Endodermal cell (in vitro differentiated cells): ENCODE measurements around the gene RABL3. TPM values are rescaled to one million over a fixed set of nuclear protein-coding genes. Genes with fewer than 3 reads are reported as not detected.

Experiments
- DNase-seq: peaks from one replicate; pipeline ENCODE4 v3.0.0-alpha.2; 2017
- H3K27ac ChIP-seq: 2 replicates; pipeline ENCODE4 v1.5.1; 2013; ENCODE audit warnings: mild to moderate bottlenecking, low read depth, low read length, moderate library complexity
- H3K27me3 ChIP-seq: 2 replicates; pipeline ENCODE4 v1.6.1; 2013; ENCODE audit warnings: mild to moderate bottlenecking, low read length, moderate library complexity; ENCODE audit not compliant: insufficient read depth, control insufficient read depth, poor library complexity, severe bottlenecking
- H3K36me3 ChIP-seq: 2 replicates; pipeline ENCODE4 v1.7.0; 2013; ENCODE audit warnings: mild to moderate bottlenecking, low read length, moderate library complexity; ENCODE audit not compliant: control insufficient read depth, insufficient read depth
- H3K4me1 ChIP-seq: one replicate; pipeline ENCODE4 v1.7.0; 2013; ENCODE audit warnings: low read length; ENCODE audit not compliant: control insufficient read depth, insufficient read depth
- H3K4me3 ChIP-seq: 2 replicates; pipeline ENCODE4 v1.5.1; 2013; ENCODE audit warnings: mild to moderate bottlenecking, low read length, moderate library complexity
- H3K9ac ChIP-seq: 2 replicates; pipeline ENCODE4 v1.6.1; 2013; ENCODE audit warnings: mild to moderate bottlenecking, low read length, moderate library complexity; ENCODE audit not compliant: poor library complexity, severe bottlenecking; ENCODE audit errors: extremely low read depth
- H3K9me3 ChIP-seq: 2 replicates; pipeline ENCODE4 v1.6.1; 2013; ENCODE audit warnings: mild to moderate bottlenecking, low read length, moderate library complexity; ENCODE audit not compliant: control insufficient read depth
- H3K27ac Mint-ChIP-seq: 2 replicates; pipeline ENCODE4 v1.8.0; 2020; ENCODE audit warnings: mixed read lengths
- H3K27me3 Mint-ChIP-seq: 2 replicates; pipeline ENCODE4 v1.8.0; 2021; ENCODE audit warnings: mild to moderate bottlenecking, mixed read lengths; ENCODE audit not compliant: insufficient read depth
- H3K36me3 Mint-ChIP-seq: 2 replicates; pipeline ENCODE4 v1.8.0; 2020; ENCODE audit warnings: low read depth, mixed read lengths
- H3K4me1 Mint-ChIP-seq: 2 replicates; pipeline ENCODE4 v1.8.0; 2020; ENCODE audit warnings: mixed read lengths
- H3K4me3 Mint-ChIP-seq: 2 replicates; pipeline ENCODE4 v1.8.0; 2020; ENCODE audit warnings: mild to moderate bottlenecking, moderate library complexity, mixed read lengths
- H3K9me3 Mint-ChIP-seq: 2 replicates; pipeline ENCODE4 v1.8.0; 2020; ENCODE audit warnings: mild to moderate bottlenecking, mixed read lengths
- WGBS, 2 experiments: methylation state at CpG; one replicate each; pipeline versions ENCODE4 v1.1.5 to v1.1.7; 2013; ENCODE audit warnings: missing lambda C conversion rate in 2 of 2, mixed read lengths in 1 of 2; ENCODE audit not compliant: insufficient coverage in 1 of 2, insufficient read length in 1 of 2; 5-methylcytosine and 5-hydroxymethylcytosine counted together
- total RNA-seq, 2 donors: library from RNA; stranded (reverse); fragmentation: NEBNext Ultra II Directional in 1 of 2; extraction: Animal tissue kit (Norgen Biotek cat#: 25700) in 1 of 2; gene quantifications; 2 replicates in 1 of 2; 3 replicates in 1 of 2; pipeline ENCODE4 v1.2.1, GENCODE V29; 2021
- TF ChIP-seq, protein P1 (sequence below): fragments of 200-600 bp; sonication (generic); conservative IDR thresholded peaks from 2 replicates; pipeline ENCODE4 v1.5.0; 2021; ENCODE audit warnings: antibody characterized with exemption, mild to moderate bottlenecking

RABL3 gene
- total RNA-seq, 2 donors from 2014 or later, result 19.6 to 23.0 TPM

DNA sequence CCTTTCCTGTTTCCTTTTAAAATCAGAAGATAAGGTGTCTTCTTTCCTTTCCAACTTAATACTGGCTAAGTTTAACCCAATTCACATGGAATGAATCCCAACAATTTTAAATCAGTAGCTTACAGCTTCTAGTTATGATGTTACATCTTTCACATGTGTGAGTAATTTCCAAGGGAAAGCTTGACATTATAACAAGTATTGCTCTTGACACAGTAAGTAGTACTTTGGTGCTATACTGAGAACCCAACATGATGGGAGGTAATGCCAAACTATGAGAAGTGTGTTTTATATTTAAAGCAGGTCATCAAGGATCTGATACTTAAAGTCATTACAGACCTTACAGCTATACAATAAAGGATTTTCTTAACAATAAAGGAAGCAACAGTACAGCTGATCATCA lies 29.1 kb downstream of the RABL3 start:
- DNase-seq, result no peak
- Mint-ChIP-seq H3K9me3 (no peaks in the 10 kb centered on the region), H3K4me1 (no peaks in the 10 kb centered on the region), H3K4me3 (no peak overlapping the region), H3K36me3 (no peaks in the 10 kb centered on the region), H3K27me3 (no peaks in the 10 kb centered on the region), H3K27ac (no peak overlapping the region)
- H3K4me3 ChIP-seq, result no peak overlapping the region
- H3K4me1 ChIP-seq, result no peaks in the 10 kb centered on the region
- H3K9ac ChIP-seq, result no peak overlapping the region
- TF ChIP-seq, protein P1, sequence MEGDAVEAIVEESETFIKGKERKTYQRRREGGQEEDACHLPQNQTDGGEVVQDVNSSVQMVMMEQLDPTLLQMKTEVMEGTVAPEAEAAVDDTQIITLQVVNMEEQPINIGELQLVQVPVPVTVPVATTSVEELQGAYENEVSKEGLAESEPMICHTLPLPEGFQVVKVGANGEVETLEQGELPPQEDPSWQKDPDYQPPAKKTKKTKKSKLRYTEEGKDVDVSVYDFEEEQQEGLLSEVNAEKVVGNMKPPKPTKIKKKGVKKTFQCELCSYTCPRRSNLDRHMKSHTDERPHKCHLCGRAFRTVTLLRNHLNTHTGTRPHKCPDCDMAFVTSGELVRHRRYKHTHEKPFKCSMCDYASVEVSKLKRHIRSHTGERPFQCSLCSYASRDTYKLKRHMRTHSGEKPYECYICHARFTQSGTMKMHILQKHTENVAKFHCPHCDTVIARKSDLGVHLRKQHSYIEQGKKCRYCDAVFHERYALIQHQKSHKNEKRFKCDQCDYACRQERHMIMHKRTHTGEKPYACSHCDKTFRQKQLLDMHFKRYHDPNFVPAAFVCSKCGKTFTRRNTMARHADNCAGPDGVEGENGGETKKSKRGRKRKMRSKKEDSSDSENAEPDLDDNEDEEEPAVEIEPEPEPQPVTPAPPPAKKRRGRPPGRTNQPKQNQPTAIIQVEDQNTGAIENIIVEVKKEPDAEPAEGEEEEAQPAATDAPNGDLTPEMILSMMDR, result no peak
- H3K27me3 ChIP-seq, result no peaks in the 10 kb centered on the region
- H3K9me3 ChIP-seq, result no peaks in the 10 kb centered on the region
- H3K36me3 ChIP-seq, result peaks cover 4% of the 10 kb centered on the region
- H3K27ac ChIP-seq, result no peak overlapping the region

DNA sequence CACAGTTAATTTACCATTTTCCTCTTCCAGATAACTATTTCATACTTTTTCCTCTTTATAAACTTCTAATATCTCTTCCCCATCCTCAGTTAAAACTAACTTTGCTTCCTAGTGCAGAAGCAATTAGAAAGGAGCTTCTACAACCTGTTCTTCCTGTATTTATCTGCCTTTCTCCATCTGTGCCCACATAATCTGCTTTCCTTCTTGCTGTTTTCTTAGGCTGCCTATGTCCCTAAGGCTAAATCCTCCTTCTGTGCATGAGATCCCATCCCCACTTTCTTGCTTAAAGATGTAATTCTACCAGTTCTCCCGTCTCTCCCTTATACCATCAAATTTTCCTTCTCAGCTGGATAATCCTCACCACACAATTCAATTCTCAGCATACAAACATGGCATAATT lies 31.9 kb downstream of the RABL3 start:
- Histone ChIP-seq H3K36me3 (peaks cover 5% of the 10 kb centered on the region), H3K4me3 (no peak overlapping the region), H3K4me1 (no peaks in the 10 kb centered on the region), H3K27ac (no peak overlapping the region), H3K27me3 (no peaks in the 10 kb centered on the region), H3K9me3 (no peaks in the 10 kb centered on the region), H3K9ac (no peak overlapping the region)
- no peak overlapping the region for H3K27ac Mint-ChIP-seq
- no peaks in the 10 kb centered on the region for H3K36me3 Mint-ChIP-seq
- H3K9me3 Mint-ChIP-seq, result no peaks in the 10 kb centered on the region
- no peak for DNase-seq
- 92 to 95% methylated on average over 1 of the region's 1 CpG for WGBS, 2 experiments
- H3K4me3 Mint-ChIP-seq, result no peak overlapping the region
- no peaks in the 10 kb centered on the region for H3K4me1 Mint-ChIP-seq
- TF ChIP-seq, protein P1, result no peak
- H3K27me3 Mint-ChIP-seq, result no peaks in the 10 kb centered on the region

DNA sequence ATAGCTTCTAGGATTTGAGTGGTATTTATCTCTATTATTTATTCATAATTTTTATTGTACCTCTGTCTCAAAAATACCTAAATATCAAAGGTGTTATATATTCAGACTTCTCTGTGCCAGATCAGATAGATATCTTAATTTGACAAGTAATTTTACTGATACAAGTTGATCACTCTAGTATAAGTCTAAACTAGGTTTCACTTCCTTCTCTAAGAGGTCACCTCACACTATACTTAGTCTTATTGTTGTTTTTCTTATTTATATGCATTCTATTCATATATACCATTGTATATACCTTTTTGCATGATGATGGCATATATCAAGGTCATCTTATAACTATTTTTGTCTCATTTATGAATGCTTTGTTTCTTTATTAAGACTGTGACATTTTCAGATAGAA lies 33.9 kb downstream of the RABL3 start:
- Histone ChIP-seq H3K27ac (no peak overlapping the region), H3K9ac (no peak overlapping the region), H3K27me3 (no peaks in the 10 kb centered on the region), H3K36me3 (peaks cover 15% of the 10 kb centered on the region), H3K4me1 (no peaks in the 10 kb centered on the region), H3K4me3 (no peak overlapping the region), H3K9me3 (peaks cover under 1% of the 10 kb centered on the region)
- Mint-ChIP-seq H3K4me3 (no peak overlapping the region), H3K36me3 (peaks cover 12% of the 10 kb centered on the region), H3K27me3 (peaks cover 4% of the 10 kb centered on the region), H3K9me3 (no peaks in the 10 kb centered on the region), H3K4me1 (no peaks in the 10 kb centered on the region), H3K27ac (no peak overlapping the region)
- no peak for DNase-seq
- TF ChIP-seq, protein P1, result no peak
